ENCODE results near the gene MTX3. TPM values are rescaled to one million over a fixed set of nuclear protein-coding genes. Genes with fewer than 3 reads are reported as not detected.

Gene MTX3
- total RNA-seq, 1 donor from 2014 or later: 7.5 TPM

DNA sequence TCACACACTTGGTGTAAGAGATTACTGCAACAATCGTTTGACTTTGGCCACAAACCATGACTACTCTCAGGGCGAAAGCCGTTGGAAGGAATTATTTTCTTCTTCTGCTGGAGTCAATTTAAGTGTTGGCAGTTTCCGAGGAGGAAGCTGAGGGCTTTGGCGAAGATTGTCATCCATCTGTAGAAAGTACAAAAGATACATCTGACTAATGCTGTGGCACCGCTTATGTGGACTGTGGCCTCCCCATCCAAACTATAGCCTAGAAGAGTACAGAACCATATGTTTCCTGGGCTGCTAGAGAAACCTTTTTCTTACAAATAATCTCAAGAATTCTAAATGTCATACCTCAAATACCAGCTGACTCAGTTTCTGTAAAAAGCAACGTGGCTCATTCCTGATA is 7.4 kb downstream of the MTX3 start:
- Histone ChIP-seq H3K4me1 (no peaks in the 10 kb centered on the region), H3K27me3 (no peaks in the 10 kb centered on the region), H3K4me3 (no peak overlapping the region), H3K36me3 (peaks cover 47 to 81% of the 10 kb centered on the region in 2 donors), H3K9me3 (no peaks in the 10 kb centered on the region), H3K27ac (no peak overlapping the region)
- TF ChIP-seq, protein P1, sequence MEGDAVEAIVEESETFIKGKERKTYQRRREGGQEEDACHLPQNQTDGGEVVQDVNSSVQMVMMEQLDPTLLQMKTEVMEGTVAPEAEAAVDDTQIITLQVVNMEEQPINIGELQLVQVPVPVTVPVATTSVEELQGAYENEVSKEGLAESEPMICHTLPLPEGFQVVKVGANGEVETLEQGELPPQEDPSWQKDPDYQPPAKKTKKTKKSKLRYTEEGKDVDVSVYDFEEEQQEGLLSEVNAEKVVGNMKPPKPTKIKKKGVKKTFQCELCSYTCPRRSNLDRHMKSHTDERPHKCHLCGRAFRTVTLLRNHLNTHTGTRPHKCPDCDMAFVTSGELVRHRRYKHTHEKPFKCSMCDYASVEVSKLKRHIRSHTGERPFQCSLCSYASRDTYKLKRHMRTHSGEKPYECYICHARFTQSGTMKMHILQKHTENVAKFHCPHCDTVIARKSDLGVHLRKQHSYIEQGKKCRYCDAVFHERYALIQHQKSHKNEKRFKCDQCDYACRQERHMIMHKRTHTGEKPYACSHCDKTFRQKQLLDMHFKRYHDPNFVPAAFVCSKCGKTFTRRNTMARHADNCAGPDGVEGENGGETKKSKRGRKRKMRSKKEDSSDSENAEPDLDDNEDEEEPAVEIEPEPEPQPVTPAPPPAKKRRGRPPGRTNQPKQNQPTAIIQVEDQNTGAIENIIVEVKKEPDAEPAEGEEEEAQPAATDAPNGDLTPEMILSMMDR (IDR thresholded peaks at IDR 0.05): no peak
- DNase-seq (ENCODE audit: low spot score in 2 of 2): no peak
- intact Hi-C loops (cut with DNase I): no loop called here

DNA sequence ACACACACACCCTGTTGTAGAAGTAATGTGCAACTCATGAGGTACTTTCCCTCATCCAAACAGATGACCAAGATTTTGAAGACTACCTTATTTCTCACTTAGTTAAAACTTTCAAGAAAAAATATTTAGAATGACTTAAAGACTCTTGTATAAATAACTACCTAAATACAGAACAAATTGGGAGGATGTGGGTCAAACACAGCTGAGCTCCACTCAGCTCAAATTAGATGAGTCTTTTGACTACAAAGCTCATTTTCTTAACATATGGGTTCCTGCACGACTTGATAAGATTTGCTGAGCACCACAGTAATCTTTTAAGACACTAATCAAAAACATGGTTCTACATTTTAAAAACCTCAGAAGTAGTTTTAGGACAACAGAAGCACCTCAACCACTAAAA is 8.9 kb downstream of the MTX3 start:
- TF ChIP-seq, protein P1 (IDR thresholded peaks at IDR 0.05): no peak
- Histone ChIP-seq H3K9me3 (no peaks in the 10 kb centered on the region), H3K36me3 (peaks cover 57 to 80% of the 10 kb centered on the region in 2 donors), H3K4me3 (no peak overlapping the region), H3K4me1 (no peaks in the 10 kb centered on the region), H3K27me3 (no peaks in the 10 kb centered on the region), H3K27ac (no peak overlapping the region)
- intact Hi-C loops (cut with DNase I): no loop called here
- DNase-seq (ENCODE audit: low spot score in 2 of 2): no peak

DNA sequence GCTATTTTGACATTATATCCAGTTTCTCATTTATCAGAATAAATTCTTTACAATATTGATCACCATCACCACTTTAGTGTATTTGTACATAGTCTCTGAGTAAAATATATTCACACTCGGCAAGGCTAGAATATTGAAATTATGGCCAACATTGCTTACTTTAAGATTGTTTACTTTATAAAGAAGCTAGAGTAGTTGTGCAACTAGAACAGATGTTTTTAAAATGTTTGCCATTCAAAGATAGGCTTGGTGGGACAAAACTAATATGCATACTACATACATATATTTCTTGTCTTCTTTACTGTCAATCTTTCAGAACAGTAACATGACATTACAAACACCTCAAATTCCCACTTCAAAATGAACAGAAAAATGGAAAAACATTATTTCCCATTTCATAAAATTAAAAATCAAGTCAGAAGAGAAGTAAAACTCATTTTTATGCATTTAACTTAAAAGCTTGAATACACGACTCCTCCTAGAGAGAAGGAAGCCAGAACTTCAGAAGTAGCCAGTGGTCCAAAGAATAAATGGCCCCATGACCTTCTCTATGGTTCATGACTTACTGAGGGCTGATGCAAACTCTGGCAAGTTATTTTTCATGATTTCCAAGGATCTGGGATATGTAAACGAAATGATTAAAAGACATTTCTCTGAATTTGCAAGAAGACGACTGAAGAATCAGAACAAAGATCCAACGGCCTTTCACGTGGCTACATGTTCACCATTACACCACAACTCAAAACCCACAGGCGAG is 14.1 kb downstream of the MTX3 start:
- no peak for DNase-seq (ENCODE audit: low spot score in 2 of 2)
- intact Hi-C loops (cut with DNase I): no loop called here
- TF ChIP-seq, protein P1 (IDR thresholded peaks at IDR 0.05): no peak
- Histone ChIP-seq H3K4me1 (no peaks in the 10 kb centered on the region), H3K9me3 (no peaks in the 10 kb centered on the region), H3K27me3 (no peaks in the 10 kb centered on the region), H3K36me3 (peaks cover 18 to 45% of the 10 kb centered on the region in 2 donors), H3K27ac (no peak overlapping the region), H3K4me3 (no peak overlapping the region)

DNA sequence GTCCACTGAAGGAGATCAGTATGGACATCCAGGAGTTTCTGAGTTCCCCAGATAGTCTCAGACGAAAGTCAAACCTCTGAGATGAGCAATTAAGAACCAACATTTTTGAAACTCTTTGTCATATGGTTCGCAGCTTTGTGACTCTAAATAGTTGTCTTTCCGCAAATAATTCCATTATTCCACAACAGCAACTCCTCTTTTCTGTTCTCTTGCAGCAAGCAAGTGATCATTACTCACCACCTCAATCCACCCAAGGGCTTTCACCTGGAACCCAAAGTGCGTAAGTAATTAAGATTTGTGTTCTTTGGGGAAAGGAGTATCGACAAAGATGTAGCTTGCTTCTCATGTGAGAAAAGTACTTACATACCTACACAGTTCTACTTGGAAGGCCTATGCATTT is 15.6 kb downstream of the MTX3 start:
- peaks cover 16 to 31% of the 10 kb centered on the region in 2 donors for H3K36me3 ChIP-seq
- no peak overlapping the region for H3K4me3 ChIP-seq
- H3K27me3 ChIP-seq: no peaks in the 10 kb centered on the region
- no peaks in the 10 kb centered on the region for H3K9me3 ChIP-seq
- no peak overlapping the region for H3K27ac ChIP-seq
- H3K4me1 ChIP-seq: no peaks in the 10 kb centered on the region
- no peak for DNase-seq (ENCODE audit: low spot score in 2 of 2)
- TF ChIP-seq, protein P1 (IDR thresholded peaks at IDR 0.05): no peak
- intact Hi-C loops (cut with DNase I): no loop called here

DNA sequence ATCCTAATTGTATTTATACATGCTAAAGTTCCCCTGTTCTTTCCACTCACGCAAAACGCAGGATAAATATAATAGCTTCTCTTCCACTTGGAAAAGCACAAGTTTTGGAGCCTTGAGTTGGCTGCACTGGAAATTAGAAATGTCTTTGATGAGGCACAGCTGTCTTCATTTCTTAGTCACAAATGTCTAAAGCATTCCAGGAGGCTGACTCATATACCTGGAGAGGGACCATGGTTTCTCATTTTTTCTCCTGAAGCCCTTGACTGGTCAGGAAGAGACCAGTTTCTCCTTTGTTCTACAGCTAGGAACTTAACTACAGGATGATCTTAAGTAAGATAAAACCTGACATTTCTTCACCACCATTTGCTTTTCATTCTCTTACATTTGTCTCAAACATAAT is 16.2 kb downstream of the MTX3 start:
- H3K27ac ChIP-seq: no peak overlapping the region
- no peaks in the 10 kb centered on the region for H3K9me3 ChIP-seq
- H3K4me1 ChIP-seq: no peaks in the 10 kb centered on the region
- H3K4me3 ChIP-seq: no peak overlapping the region
- TF ChIP-seq, protein P1 (IDR thresholded peaks at IDR 0.05): no peak
- intact Hi-C loops (cut with DNase I): no loop called here
- H3K36me3 ChIP-seq: peaks cover 16 to 28% of the 10 kb centered on the region in 2 donors
- no peak for DNase-seq (ENCODE audit: low spot score in 2 of 2)
- no peaks in the 10 kb centered on the region for H3K27me3 ChIP-seq
